ENCODE results near the gene SMC6.

GRCh38 chr2:17765398-17765797, 11.8 kb upstream of the SMC6 start:
- TF ChIP-seq YY1 (IDR thresholded peaks at IDR 0.05; ENCODE audit: insufficient read depth, insufficient read length) (no peak), SUZ12 (IDR thresholded peaks at IDR 0.05; ENCODE audit: extremely low read depth, insufficient read depth, insufficient read length) (no peak)
